Tibial nerve (tissue), 4 donors: ENCODE data around the gene TMEM72. TPM values are rescaled to one million over a fixed set of nuclear protein-coding genes. Genes with fewer than 3 reads are reported as not detected.
A peak's percentile ranks its signal among the peaks of the same experiment; 100 is the strongest.

Source experiments
- DNase-seq, 2 donors: peaks; one replicate each; pipeline ENCODE4 v3.0.0-alpha.2; 2019; ENCODE audit warnings: low spot score in 2 of 2
- H3K27ac ChIP-seq, 4 donors: fragments of 200-600 bp; sonication (generic) in 3 of 4; one replicate each; pipeline ENCODE4 v1.5.1; 2017 to 2019; ENCODE audit warnings: mild to moderate bottlenecking in 1 of 4
- H3K27me3 ChIP-seq, 2 donors: fragments of 200-600 bp; sonication (generic) in 1 of 2; one replicate each; pipeline versions ENCODE4 v1.5.1 to v1.6.0; 2017 to 2019
- H3K36me3 ChIP-seq, 3 donors: fragments of 200-600 bp; sonication (generic); one replicate each; pipeline ENCODE4 v1.5.1; 2018 to 2019
- H3K4me1 ChIP-seq, 4 donors: fragments of 200-600 bp; sonication (generic) in 3 of 4; one replicate each; pipeline ENCODE4 v1.5.1; 2017 to 2019
- H3K4me3 ChIP-seq, 4 donors: fragments of 200-600 bp; sonication (generic) in 3 of 4; one replicate each; pipeline ENCODE4 v1.5.1; 2017 to 2019; ENCODE audit warnings: mild to moderate bottlenecking in 1 of 4, moderate library complexity in 1 of 4
- H3K9me3 ChIP-seq, 4 donors: fragments of 200-600 bp; sonication (generic) in 3 of 4; one replicate each; pipeline ENCODE4 v1.5.1; 2017 to 2019
- EP300 ChIP-seq, 2 donors: sonication (generic); formaldehyde crosslinking; IDR thresholded peaks; one replicate each; pipeline ENCODE4 v1.6.1; 2017; ENCODE audit warnings: antibody characterized with exemption in 2 of 2, mild to moderate bottlenecking in 1 of 2
- POLR2A ChIP-seq, 2 donors: fragments of 450-650 bp; IDR thresholded peaks; one replicate each; pipeline ENCODE4 v1.6.1; 2017; ENCODE audit warnings: antibody characterized with exemption in 2 of 2, mild to moderate bottlenecking in 2 of 2, moderate library complexity in 2 of 2
- WGBS, 2 donors: methylation state at CpG; one replicate each; pipeline ENCODE4 v1.1.5; 2018; 5-methylcytosine and 5-hydroxymethylcytosine counted together
- total RNA-seq, 4 donors: library from RNA; depleted of rRNA; stranded (reverse); fragments of >200 nt; gene quantifications; one replicate each; pipeline ENCODE4 v1.1.0, GENCODE V29; 2016
- TF ChIP-seq, protein P1 (sequence below), 5 experiments: fragments of 200-600 bp in 3 of 5; fragments of 450-650 bp in 2 of 5; sonication (generic) in 3 of 5; IDR thresholded peaks; one replicate each; pipeline ENCODE4 v1.5.1; 2016 to 2019; ENCODE audit warnings: antibody characterized with exemption in 5 of 5, mild to moderate bottlenecking in 3 of 5, moderate library complexity in 2 of 5

TMEM72 gene
- total RNA-seq, 4 donors from 2014 or later, result 0.20 to 0.21 TPM; not detected in 2

DNA sequence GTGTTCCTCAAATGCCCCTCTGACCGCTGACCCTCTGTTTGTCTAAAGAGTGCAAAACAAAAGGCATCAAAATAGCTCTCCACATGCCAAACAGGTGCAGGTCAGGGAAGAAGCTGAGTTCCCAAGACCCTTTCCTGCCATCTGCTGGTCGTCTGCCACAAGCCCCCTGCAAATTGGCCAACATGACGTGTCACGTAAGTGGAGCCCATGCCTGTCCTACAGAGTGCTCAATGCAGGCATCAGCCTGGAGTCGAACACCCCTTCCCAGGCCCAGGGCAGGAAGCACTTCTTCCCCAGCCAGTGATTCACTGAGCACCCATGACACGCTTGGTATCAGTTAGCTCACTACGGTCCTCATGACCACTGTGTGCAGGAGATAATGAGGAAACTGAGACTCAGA, 14.1 kb downstream of the TMEM72 start:
- H3K9me3 ChIP-seq, result no peaks in the 10 kb centered on the region
- 55 to 66% methylated on average over 6 to 7 of the region's 7 CpGs for WGBS, 2 donors
- DNase-seq, result no peak

DNA sequence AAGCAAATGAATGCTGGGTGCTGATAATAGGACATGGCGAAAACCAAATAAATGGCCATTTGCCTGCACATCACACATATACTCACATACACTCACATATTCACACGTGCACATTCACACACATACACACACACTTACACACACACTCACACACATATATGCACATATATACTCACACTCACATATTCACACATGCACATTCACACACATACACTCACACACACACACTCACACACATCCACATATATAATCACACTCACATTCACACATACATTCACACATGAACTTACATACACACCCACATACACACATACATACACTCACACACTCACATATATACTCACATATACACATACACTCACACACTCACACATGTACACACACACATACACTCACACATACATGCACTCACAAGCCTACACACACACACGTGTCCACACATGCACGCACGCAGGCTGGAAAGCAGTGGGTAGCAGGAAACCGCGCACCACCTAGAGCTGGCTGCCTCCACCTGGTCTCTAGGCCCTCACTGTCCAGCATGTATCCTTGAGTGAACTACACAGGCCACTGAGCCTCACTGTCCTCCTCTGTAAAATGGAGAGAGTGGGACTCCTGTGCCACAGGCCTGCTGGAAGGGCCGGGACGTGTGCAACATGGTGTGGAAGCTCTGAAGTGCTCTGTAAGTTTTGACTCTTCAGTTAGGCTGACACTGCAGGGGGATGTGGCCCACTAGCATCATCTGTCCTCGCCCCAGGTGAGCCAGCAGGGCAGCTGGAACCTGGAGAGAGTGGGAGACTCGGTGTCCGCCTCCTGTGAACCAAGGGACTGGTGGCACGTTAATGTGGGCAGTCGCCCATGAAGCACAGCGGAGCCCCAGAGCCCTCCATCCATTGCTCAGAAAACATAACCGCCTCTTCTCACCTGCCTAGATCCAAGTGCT, 14.9 kb downstream of the TMEM72 start:
- peaks cover 0 to 6% (median 0%) of the 10 kb centered on the region in 3 donors for H3K36me3 ChIP-seq
- no peak overlapping the region for H3K4me3 ChIP-seq
- 92 to 95% methylated on average over 9 to 16 of the region's 16 CpGs for WGBS, 2 donors
- DNase-seq, result no peak
- TF ChIP-seq, protein P1, sequence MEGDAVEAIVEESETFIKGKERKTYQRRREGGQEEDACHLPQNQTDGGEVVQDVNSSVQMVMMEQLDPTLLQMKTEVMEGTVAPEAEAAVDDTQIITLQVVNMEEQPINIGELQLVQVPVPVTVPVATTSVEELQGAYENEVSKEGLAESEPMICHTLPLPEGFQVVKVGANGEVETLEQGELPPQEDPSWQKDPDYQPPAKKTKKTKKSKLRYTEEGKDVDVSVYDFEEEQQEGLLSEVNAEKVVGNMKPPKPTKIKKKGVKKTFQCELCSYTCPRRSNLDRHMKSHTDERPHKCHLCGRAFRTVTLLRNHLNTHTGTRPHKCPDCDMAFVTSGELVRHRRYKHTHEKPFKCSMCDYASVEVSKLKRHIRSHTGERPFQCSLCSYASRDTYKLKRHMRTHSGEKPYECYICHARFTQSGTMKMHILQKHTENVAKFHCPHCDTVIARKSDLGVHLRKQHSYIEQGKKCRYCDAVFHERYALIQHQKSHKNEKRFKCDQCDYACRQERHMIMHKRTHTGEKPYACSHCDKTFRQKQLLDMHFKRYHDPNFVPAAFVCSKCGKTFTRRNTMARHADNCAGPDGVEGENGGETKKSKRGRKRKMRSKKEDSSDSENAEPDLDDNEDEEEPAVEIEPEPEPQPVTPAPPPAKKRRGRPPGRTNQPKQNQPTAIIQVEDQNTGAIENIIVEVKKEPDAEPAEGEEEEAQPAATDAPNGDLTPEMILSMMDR (IDR thresholded peaks at IDR 0.05), result no peak
- TF ChIP-seq EP300 (IDR thresholded peaks at IDR 0.05) (no peak), POLR2A (IDR thresholded peaks at IDR 0.05) (no peak)
- peak overlapping the region in 1 of 4 donors; percentile 41 for H3K27ac ChIP-seq
- H3K4me1 ChIP-seq, result peaks cover 0 to 7% (median 0%) of the 10 kb centered on the region in 4 donors
- no peaks in the 10 kb centered on the region for H3K9me3 ChIP-seq
- no peaks in the 10 kb centered on the region for H3K27me3 ChIP-seq

More for the DNA sequence above, 14.1 kb downstream of the TMEM72 start:
- Histone ChIP-seq H3K27ac (no peak overlapping the region), H3K4me1 (peaks cover 0 to 7% (median 0%) of the 10 kb centered on the region in 4 donors), H3K27me3 (no peaks in the 10 kb centered on the region), H3K4me3 (no peak overlapping the region), H3K36me3 (peaks cover 0 to 12% (median 0%) of the 10 kb centered on the region in 3 donors)
- TF ChIP-seq, protein P1 (IDR thresholded peaks at IDR 0.05), result no peak
- TF ChIP-seq POLR2A (IDR thresholded peaks at IDR 0.05), result no peak
- TF ChIP-seq EP300 (IDR thresholded peaks at IDR 0.05), result no peak

DNA sequence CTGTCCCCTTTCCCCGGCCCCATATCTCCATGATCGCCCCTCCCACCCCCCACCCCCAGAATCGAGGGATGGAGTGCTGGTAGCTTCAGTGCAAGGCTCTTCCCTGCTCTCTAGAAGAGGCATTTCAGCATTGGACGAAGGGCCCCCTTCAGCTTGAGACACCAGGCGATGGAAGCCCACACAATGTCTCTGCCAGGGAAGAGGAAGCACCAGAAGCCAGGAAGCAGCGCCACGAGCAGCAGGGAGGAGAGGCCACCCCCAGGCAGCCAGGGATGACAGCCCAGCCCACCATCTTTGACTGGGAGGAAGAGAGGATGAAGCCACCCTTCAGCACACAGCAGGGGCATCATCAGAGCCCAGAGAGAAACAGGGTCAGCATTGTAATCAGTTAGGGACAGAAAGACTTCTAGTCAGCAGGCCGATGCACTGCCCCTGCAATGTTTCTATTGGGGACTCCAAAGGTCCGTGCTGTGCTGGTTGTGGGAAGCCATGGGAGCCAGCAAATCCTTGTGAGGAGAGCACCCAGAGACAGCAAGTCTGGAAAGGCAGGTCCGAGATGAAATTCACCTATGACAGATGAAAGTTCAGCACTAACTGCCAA, 15.7 kb downstream of the TMEM72 start:
- no peak for DNase-seq
- 51 to 59% methylated on average over 10 of the region's 10 CpGs for WGBS, 2 donors

DNA sequence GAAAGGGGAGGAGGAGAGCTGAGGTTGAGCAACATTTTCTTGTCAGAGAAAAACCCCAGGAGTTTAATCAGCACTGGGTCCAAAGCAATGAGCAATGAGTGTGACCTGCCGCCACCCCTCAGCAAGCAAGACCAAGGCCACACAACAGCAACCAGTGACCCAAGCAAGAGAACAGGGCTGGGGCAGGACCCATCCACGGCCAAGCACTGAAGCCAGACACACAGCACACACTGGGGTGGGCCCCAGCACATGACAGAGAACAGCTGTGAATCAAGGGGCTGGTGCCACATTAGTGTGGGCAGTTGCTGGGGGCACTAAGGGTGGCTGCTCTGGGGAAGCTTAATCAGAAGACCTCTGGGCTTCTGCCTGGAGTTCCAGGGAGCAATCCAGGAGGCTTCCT, 16.2 kb downstream of the TMEM72 start:
- TF ChIP-seq, protein P1 (IDR thresholded peaks at IDR 0.05), result no peak
- peak in 1 of 2 donors; percentile 62 for TF ChIP-seq EP300 (IDR thresholded peaks at IDR 0.05)
- H3K36me3 ChIP-seq, result peaks cover 0 to under 1% (median 0%) of the 10 kb centered on the region in 3 donors
- 44 to 54% methylated on average over 2 of the region's 2 CpGs for WGBS, 2 donors
- peaks cover 0 to 11% (median under 1%) of the 10 kb centered on the region in 4 donors for H3K4me1 ChIP-seq
- no peak overlapping the region for H3K4me3 ChIP-seq
- no peaks in the 10 kb centered on the region for H3K27me3 ChIP-seq
- no peaks in the 10 kb centered on the region for H3K9me3 ChIP-seq
- H3K27ac ChIP-seq, result peak overlapping the region in 1 of 4 donors; percentile 9
- DNase-seq, result peak; percentile 61 to 63

More for the DNA sequence above, 15.7 kb downstream of the TMEM72 start:
- H3K36me3 ChIP-seq, result peaks cover 0 to 4% (median 0%) of the 10 kb centered on the region in 3 donors
- TF ChIP-seq POLR2A (IDR thresholded peaks at IDR 0.05), result no peak
- TF ChIP-seq EP300 (IDR thresholded peaks at IDR 0.05), result no peak
- TF ChIP-seq, protein P1 (IDR thresholded peaks at IDR 0.05), result no peak
- no peaks in the 10 kb centered on the region for H3K27me3 ChIP-seq
- peaks cover 0 to 7% (median 0%) of the 10 kb centered on the region in 4 donors for H3K4me1 ChIP-seq
- H3K9me3 ChIP-seq, result no peaks in the 10 kb centered on the region
- H3K27ac ChIP-seq, result peak overlapping the region in 1 of 4 donors; percentile 41
- no peak overlapping the region for H3K4me3 ChIP-seq

DNA sequence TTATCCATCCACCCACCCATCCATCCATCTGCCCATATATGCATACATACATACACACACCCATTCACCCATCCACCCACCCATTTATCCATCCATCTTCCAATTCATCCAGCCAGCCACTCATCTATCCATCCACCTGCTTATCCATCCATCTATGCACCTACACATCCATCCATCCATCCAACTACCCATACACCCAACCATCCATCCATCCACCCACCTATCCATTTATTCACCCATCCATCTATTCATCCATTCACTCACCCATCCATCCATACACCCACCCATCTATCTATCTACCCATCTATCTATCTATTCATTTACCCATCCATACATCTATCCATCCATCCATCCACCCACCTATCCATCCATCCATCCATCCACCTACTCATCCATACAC, 17.3 kb downstream of the TMEM72 start:
- Histone ChIP-seq H3K9me3 (no peaks in the 10 kb centered on the region), H3K27ac (no peak overlapping the region), H3K4me1 (peaks cover 0 to 22% (median 10%) of the 10 kb centered on the region in 4 donors), H3K36me3 (no peaks in the 10 kb centered on the region), H3K27me3 (no peaks in the 10 kb centered on the region), H3K4me3 (no peak overlapping the region)
- TF ChIP-seq, protein P1 (IDR thresholded peaks at IDR 0.05), result no peak
- TF ChIP-seq POLR2A (IDR thresholded peaks at IDR 0.05) (no peak), EP300 (IDR thresholded peaks at IDR 0.05) (no peak)
- no peak for DNase-seq
